ENCODE data around the gene LRP1B. TPM values are rescaled to one million over a fixed set of nuclear protein-coding genes. Genes with fewer than 3 reads are reported as not detected.

Gene LRP1B
- total and polyA plus RNA-seq, 2 experiments from 2014 or later: not detected

DNA sequence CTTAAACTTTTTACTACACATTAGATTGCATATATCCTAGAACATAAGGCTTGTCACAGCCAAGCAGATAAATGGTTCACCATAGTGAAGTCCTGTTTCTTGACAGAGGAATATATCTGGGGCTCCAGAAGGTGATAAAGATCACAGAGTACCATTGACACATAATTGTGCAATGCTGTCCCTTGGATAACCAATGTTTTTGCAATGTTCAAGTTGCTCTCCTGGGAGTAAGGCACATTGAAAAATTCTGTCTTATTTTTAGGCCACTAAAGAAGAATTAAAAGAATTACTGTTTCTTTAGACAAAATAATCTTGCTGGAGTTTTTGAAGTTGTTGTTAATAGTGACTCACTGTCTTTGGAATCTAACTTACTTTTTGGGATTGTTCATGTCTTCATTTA is 1132.8 kb downstream of the LRP1B start:
- H4K20me1 ChIP-seq (ENCODE audit: insufficient read depth): no peaks in the 10 kb centered on the region
- H3K36me3 ChIP-seq (ENCODE audit: low read depth): no peaks in the 10 kb centered on the region
- no peaks in the 10 kb centered on the region for H3K9me2 ChIP-seq (ENCODE audit: insufficient read depth)
- no peaks in the 10 kb centered on the region for H3K9me3 ChIP-seq (ENCODE audit: low read depth)
- no peaks in the 10 kb centered on the region for H3K27me3 ChIP-seq (replicated peaks; ENCODE audit: insufficient read depth)
- H3K4me1 ChIP-seq (ENCODE audit: insufficient read depth): peaks cover 15% of the 10 kb centered on the region
- no peak overlapping the region for H2AFZ ChIP-seq
- TF ChIP-seq EZH2phosphoT487 (IDR thresholded peaks at IDR 0.05; ENCODE audit: insufficient read depth, low read depth): no peak
- TF ChIP-seq EZH2 (IDR thresholded peaks at IDR 0.05; ENCODE audit: insufficient read depth, poor library complexity, severe bottlenecking): no peak
- peaks cover 13% of the 10 kb centered on the region; the same call in 1 of the 2 replicates for H3F3A ChIP-seq (ENCODE audit: insufficient read depth)
- H3K79me2 ChIP-seq (ENCODE audit: insufficient read depth): no peaks in the 10 kb centered on the region
- H3K27ac ChIP-seq: no peak overlapping the region
- peak; percentile 22 for DNase-seq
- in situ Hi-C loops (cut with MboI): no loop called here
- H3K4me2 ChIP-seq (ENCODE audit: unreplicated experiment): peak overlapping the region; percentile 53
- H3K9ac ChIP-seq: no peak overlapping the region
- no peak overlapping the region for H3K4me3 ChIP-seq

DNA sequence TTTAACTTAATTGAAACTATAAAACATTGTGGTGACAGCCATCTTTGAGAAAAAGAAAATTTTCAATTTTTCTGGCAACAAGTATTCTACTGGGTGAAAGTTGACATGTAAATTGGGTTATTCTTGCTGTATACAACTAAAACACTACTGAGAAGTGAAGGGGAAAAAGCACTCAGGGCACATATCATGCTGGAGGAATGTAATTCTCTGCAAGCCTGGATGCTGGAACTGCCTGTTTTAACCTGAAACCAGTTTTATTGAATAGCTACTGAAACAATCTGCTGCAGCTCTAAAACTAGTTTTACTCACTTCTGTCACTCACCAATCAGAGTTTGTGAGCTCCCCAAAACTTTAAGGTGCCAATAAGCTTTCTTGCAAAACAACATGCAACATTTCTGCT is 1136.0 kb downstream of the LRP1B start:
- no peaks in the 10 kb centered on the region for H3K79me2 ChIP-seq (ENCODE audit: insufficient read depth)
- peaks cover 17% of the 10 kb centered on the region; the same call in 1 of the 2 replicates for H3F3A ChIP-seq (ENCODE audit: insufficient read depth)
- no peaks in the 10 kb centered on the region for H3K9me3 ChIP-seq (ENCODE audit: low read depth)
- in situ Hi-C loops (cut with MboI): no loop called here
- H3K4me3 ChIP-seq: no peak overlapping the region
- H3K4me2 ChIP-seq (ENCODE audit: unreplicated experiment): no peak overlapping the region
- TF ChIP-seq EZH2phosphoT487 (IDR thresholded peaks at IDR 0.05; ENCODE audit: insufficient read depth, low read depth): no peak
- no peak for TF ChIP-seq EZH2 (IDR thresholded peaks at IDR 0.05; ENCODE audit: insufficient read depth, poor library complexity, severe bottlenecking)
- no peaks in the 10 kb centered on the region for H4K20me1 ChIP-seq (ENCODE audit: insufficient read depth)
- H2AFZ ChIP-seq: no peak overlapping the region
- no peak overlapping the region for H3K27ac ChIP-seq
- no peaks in the 10 kb centered on the region for H3K36me3 ChIP-seq (ENCODE audit: low read depth)
- H3K27me3 ChIP-seq (replicated peaks; ENCODE audit: insufficient read depth): no peaks in the 10 kb centered on the region
- H3K4me1 ChIP-seq (ENCODE audit: insufficient read depth): peaks cover 19% of the 10 kb centered on the region
- DNase-seq: peak; percentile 5
- no peak overlapping the region for H3K9ac ChIP-seq
- H3K9me2 ChIP-seq (ENCODE audit: insufficient read depth): no peaks in the 10 kb centered on the region

DNA sequence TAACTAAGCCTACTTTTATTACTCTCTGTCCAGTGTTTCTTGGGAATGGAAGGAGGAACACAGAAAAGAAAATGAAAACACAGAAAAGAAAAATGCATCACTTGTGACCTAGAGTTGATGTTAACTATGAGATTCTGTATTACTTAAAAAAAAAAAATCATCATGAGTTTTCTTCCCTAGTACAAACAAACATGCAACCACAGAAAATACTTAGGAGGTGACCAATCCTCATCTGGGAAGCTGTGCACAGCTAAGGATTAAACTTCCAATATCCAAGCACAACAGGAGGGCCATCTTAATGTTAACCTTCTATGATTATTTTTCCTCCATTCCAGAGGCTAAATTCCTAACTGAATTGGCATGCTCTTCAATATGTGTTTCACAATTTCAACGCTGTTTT is 1140.4 kb downstream of the LRP1B start:
- in situ Hi-C loops (cut with MboI): no loop called here
- Histone ChIP-seq H3K79me2 (ENCODE audit: insufficient read depth) (no peaks in the 10 kb centered on the region), H3K4me3 (no peak overlapping the region), H3K27me3 (replicated peaks; ENCODE audit: insufficient read depth) (no peaks in the 10 kb centered on the region), H3K9ac (no peak overlapping the region), H3F3A (ENCODE audit: insufficient read depth) (0 out of 2 replicates have a peak, but pooled peaks cover 4% of the 10 kb centered on the region), H3K27ac (0 out of 2 replicates have a peak overlapping the region, but pooled peaks have one; percentile 3), H4K20me1 (ENCODE audit: insufficient read depth) (no peaks in the 10 kb centered on the region), H3K9me3 (ENCODE audit: low read depth) (no peaks in the 10 kb centered on the region), H3K4me2 (ENCODE audit: unreplicated experiment) (no peak overlapping the region), H3K36me3 (ENCODE audit: low read depth) (no peaks in the 10 kb centered on the region), H3K9me2 (ENCODE audit: insufficient read depth) (no peaks in the 10 kb centered on the region), H2AFZ (peak overlapping the region; percentile 26; the same call in 1 of the 2 replicates), H3K4me1 (ENCODE audit: insufficient read depth) (peaks cover 9% of the 10 kb centered on the region)
- WGBS, 2 experiments (ENCODE audit: low coverage in 1 of 2, low lambda C conversion rate in 2 of 2, missing lambda C conversion rate in 2 of 2): 32 to 51% methylated on average over 1 of the region's 1 CpG
- TF ChIP-seq EZH2 (IDR thresholded peaks at IDR 0.05; ENCODE audit: insufficient read depth, poor library complexity, severe bottlenecking): no peak
- DNase-seq: peak; percentile 75

DNA sequence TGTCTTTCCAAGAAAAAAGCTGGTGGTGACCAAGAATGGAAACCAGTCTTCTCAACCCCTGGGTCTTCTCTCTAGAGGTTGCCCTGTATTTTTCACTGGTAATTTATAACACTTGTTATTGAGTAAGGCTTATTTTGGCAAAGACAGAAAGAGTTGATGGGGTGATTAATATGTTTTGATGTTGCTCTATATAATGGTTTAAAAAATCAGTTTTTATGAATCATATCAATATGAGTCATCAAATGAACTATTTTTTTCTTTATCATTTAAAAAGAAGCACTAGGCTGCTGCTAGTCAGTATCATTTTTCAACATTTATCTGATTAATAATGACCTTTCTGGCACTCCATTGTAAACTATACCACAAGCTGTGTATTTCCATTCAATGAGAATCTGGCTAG is 1142.2 kb downstream of the LRP1B start:
- no peaks in the 10 kb centered on the region for H3K9me2 ChIP-seq (ENCODE audit: insufficient read depth)
- no peak overlapping the region for H3K9ac ChIP-seq
- 0 out of 2 replicates have a peak, but pooled peaks cover 4% of the 10 kb centered on the region for H3F3A ChIP-seq (ENCODE audit: insufficient read depth)
- H4K20me1 ChIP-seq (ENCODE audit: insufficient read depth): no peaks in the 10 kb centered on the region
- H3K27ac ChIP-seq: no peak overlapping the region
- no peak overlapping the region for H2AFZ ChIP-seq
- H3K4me2 ChIP-seq (ENCODE audit: unreplicated experiment): no peak overlapping the region
- H3K27me3 ChIP-seq (replicated peaks; ENCODE audit: insufficient read depth): no peaks in the 10 kb centered on the region
- peak; percentile 9 for DNase-seq
- no peaks in the 10 kb centered on the region for H3K36me3 ChIP-seq (ENCODE audit: low read depth)
- no peaks in the 10 kb centered on the region for H3K9me3 ChIP-seq (ENCODE audit: low read depth)
- in situ Hi-C loops (cut with MboI): no loop called here
- no peak overlapping the region for H3K4me3 ChIP-seq
- no peak for TF ChIP-seq EZH2phosphoT487 (IDR thresholded peaks at IDR 0.05; ENCODE audit: insufficient read depth, low read depth)
- H3K4me1 ChIP-seq (ENCODE audit: insufficient read depth): peaks cover 9% of the 10 kb centered on the region
- H3K79me2 ChIP-seq (ENCODE audit: insufficient read depth): no peaks in the 10 kb centered on the region

DNA sequence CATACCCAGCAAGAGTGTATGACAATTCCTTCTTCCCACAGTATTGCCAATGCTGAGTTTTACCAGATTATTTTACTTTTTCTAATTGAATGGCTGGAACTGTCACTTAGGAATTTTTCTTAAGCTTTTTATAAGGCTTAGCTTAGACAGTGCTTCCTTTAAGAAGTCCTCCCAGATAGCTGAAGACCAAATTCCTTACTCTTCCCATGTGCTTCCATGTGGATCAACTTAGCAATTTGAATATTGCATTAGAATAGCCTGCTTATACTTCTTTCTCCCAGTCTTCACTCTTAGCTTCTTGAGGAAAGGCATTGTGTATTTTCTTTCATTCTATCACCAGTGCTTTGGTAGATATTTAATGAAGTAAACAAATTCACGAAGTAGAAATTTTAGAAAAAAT is 1144.4 kb downstream of the LRP1B start:
- Histone ChIP-seq H2AFZ (no peak overlapping the region), H3F3A (ENCODE audit: insufficient read depth) (0 out of 2 replicates have a peak, but pooled peaks cover 4% of the 10 kb centered on the region), H3K4me2 (ENCODE audit: unreplicated experiment) (no peak overlapping the region), H3K9me2 (ENCODE audit: insufficient read depth) (no peaks in the 10 kb centered on the region), H3K9me3 (ENCODE audit: low read depth) (no peaks in the 10 kb centered on the region), H3K79me2 (ENCODE audit: insufficient read depth) (no peaks in the 10 kb centered on the region), H3K36me3 (ENCODE audit: low read depth) (no peaks in the 10 kb centered on the region), H3K27me3 (replicated peaks; ENCODE audit: insufficient read depth) (no peaks in the 10 kb centered on the region), H3K27ac (no peak overlapping the region), H3K4me3 (no peak overlapping the region), H3K4me1 (ENCODE audit: insufficient read depth) (peaks cover 9% of the 10 kb centered on the region), H3K9ac (no peak overlapping the region), H4K20me1 (ENCODE audit: insufficient read depth) (no peaks in the 10 kb centered on the region)
- DNase-seq: no peak
- in situ Hi-C loops (cut with MboI): no loop called here
- TF ChIP-seq EZH2 (IDR thresholded peaks at IDR 0.05; ENCODE audit: insufficient read depth, poor library complexity, severe bottlenecking) (no peak), EZH2phosphoT487 (IDR thresholded peaks at IDR 0.05; ENCODE audit: insufficient read depth, low read depth) (no peak)
- WGBS, 2 experiments (ENCODE audit: low coverage in 1 of 2, low lambda C conversion rate in 2 of 2, missing lambda C conversion rate in 2 of 2): 59 to 66% methylated on average over 1 of the region's 1 CpG
